Measurements from ENCODE around the gene NPC1L1. TPM values are rescaled to one million over a fixed set of nuclear protein-coding genes. Genes with fewer than 3 reads are reported as not detected.

The NPC1L1 gene
- total RNA-seq, 4 donors from 2014 or later: 0.24 to 0.65 (median 0.28) TPM

DNA sequence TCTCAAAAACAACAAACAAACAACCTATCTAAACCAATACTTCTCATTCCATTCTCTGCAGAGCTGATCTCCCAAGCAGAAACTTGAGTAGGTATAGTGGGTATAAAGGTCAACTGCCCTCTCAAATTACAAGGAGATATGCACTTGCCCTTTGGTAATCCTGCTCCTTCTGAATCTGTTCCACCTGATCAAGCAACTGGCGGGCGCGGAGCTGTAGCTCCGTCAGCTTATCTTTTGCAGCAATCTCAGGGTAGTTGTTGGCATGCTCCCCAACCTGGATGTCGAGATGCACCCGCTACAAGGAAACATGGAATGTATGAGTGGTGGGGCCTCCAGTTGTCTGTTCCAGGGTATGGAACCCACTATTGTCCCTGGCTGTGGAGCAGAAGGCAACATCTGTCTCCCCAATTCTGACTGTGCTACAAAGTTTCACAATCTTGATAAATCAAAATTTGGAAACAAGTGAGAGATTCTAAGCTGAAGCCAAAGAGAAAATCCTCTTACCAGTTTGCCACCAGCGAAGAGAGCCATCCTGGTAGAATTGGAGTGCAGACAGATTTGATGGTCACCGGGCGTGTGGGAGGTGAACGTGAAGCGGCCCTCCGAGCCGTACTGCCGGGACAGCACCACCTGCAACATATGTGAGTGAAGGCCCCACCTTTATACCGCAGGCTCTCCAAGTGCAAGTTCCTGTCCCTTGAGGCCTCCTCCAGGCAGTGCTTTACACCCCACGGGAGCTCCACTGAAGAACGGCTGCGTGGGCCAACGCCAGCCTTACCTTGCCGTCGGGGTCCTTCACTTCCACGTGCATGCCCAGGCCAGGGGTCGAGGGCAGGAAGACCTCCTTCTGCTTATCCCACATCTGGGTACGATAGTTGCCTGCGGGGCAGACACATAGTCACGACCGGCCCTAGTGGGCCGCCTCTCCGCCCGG lies 40.1 kb upstream of the NPC1L1 start:
- TF ChIP-seq, protein P1, sequence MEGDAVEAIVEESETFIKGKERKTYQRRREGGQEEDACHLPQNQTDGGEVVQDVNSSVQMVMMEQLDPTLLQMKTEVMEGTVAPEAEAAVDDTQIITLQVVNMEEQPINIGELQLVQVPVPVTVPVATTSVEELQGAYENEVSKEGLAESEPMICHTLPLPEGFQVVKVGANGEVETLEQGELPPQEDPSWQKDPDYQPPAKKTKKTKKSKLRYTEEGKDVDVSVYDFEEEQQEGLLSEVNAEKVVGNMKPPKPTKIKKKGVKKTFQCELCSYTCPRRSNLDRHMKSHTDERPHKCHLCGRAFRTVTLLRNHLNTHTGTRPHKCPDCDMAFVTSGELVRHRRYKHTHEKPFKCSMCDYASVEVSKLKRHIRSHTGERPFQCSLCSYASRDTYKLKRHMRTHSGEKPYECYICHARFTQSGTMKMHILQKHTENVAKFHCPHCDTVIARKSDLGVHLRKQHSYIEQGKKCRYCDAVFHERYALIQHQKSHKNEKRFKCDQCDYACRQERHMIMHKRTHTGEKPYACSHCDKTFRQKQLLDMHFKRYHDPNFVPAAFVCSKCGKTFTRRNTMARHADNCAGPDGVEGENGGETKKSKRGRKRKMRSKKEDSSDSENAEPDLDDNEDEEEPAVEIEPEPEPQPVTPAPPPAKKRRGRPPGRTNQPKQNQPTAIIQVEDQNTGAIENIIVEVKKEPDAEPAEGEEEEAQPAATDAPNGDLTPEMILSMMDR (IDR thresholded peaks at IDR 0.05): no peak
- DNase-seq (ENCODE audit: low spot score) (no peak), ATAC-seq (ENCODE audit: low FRiP score) (no peak)

- ATAC-seq (ENCODE audit: low FRiP score) (no peak), DNase-seq (ENCODE audit: low spot score) (no peak)
- TF ChIP-seq, protein P1 (IDR thresholded peaks at IDR 0.05): no peak
These were observed 35.1 kb upstream of the NPC1L1 start for GRCh38 chr7:44576228-44576627.

GRCh38 chr7:44575054-44575453 lies 33.9 kb upstream of the NPC1L1 start:
- TF ChIP-seq, protein P1 (IDR thresholded peaks at IDR 0.05): no peak
- DNase-seq (ENCODE audit: low spot score) (no peak), ATAC-seq (ENCODE audit: low FRiP score) (no peak)

- TF ChIP-seq, protein P1 (IDR thresholded peaks at IDR 0.05): no peak
- ATAC-seq (ENCODE audit: low FRiP score) (no peak), DNase-seq (ENCODE audit: low spot score) (no peak)
These were observed 33.2 kb upstream of the NPC1L1 start for GRCh38 chr7:44574287-44574872.

DNA sequence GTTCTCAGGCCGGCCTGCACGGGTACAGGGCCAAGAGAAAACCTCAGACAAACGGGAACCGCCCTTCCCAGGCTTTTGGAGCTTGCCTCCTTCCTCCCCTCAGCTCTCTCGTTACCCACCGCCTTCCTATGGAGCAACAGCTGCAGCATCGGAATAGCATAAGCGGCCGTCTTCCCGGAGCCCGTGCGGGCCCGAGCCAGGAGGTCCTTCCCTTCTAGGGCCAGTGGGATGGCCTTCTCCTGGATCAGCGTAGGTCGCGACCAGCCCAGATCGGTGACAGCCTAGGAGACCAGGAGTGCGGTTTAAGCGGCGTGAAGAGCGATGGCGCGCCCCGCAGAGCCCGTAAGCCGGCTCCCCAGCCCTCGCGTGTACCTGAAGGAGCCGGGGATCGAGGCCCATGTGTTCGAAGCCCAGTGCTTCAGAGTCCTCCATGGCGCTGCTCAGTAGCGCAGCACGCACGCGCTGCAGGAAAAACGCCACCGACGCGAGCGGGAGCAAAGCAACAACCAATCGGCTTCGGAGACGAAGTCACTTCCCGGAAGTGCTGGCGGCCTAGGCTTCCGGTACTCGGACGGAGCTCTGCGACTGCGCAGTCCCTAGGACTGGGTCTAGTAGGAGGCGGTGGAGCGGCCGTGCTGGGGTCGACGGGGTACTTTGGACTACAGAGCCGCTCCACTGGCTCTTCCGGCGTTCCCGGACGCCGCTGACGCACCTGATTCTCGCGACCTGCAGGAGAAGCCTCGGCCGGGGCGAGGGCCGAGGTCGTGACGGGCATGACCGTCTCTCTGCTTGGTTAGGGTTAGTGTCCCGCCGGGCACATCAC lies 32.5 kb upstream of the NPC1L1 start, which contains the start of gene DDX56:
DDX56 (minus strand) TSS at position 445 of the 823 bp plus-strand sequence; CDS start at position 432, 13 bp downstream.
- DNase-seq (ENCODE audit: low spot score) (peak; percentile 87), ATAC-seq (ENCODE audit: low FRiP score) (peak; percentile 96)
- TF ChIP-seq, protein P1 (IDR thresholded peaks at IDR 0.05): no peak

- no peak for DNase-seq (ENCODE audit: low spot score)
- ATAC-seq (ENCODE audit: low FRiP score): no peak
These were observed 31.6 kb upstream of the NPC1L1 start for GRCh38 chr7:44572771-44573170.

More at GRCh38 chr7:44572771-44573170, 31.6 kb upstream of the NPC1L1 start:
- TF ChIP-seq, protein P1 (IDR thresholded peaks at IDR 0.05): no peak

Measured in omental fat pad (tissue), 4 donors.